Activated T-cell treated with anti-CD3 and anti-CD28 coated beads, Interleukin-2, amount 50 U/mL, for 72 hours (primary cell): Measurements from ENCODE around the gene MAP7D2. TPM values are rescaled to one million over a fixed set of nuclear protein-coding genes. Genes with fewer than 3 reads are reported as not detected.

Experiments
- ATAC-seq, 2 donors: fragments of 150-1000 bp; cut with Tn5 transposase; replicated peaks in 1 of 2; 2 replicates each; pipeline ENCODE4 v1.10.0; 2021; ENCODE audit warnings: moderate library complexity in 2 of 2, mild to moderate bottlenecking in 1 of 2
- DNase-seq, 2 donors: peaks; one replicate each; pipeline ENCODE4 v3.0.0; 2021 to 2022; ENCODE audit warnings: mixed read lengths in 1 of 2
- H3K27ac Mint-ChIP-seq: one replicate; pipeline ENCODE4 v1.8.0; 2022; ENCODE audit warnings: mild to moderate bottlenecking, moderate library complexity, mixed read lengths
- H3K27me3 Mint-ChIP-seq: one replicate; pipeline ENCODE4 v1.8.0; 2022; ENCODE audit warnings: low read depth, mixed read lengths
- H3K36me3 Mint-ChIP-seq, 2 donors: one replicate each; pipeline ENCODE4 v1.8.0; 2022; ENCODE audit warnings: mixed read lengths in 2 of 2, mild to moderate bottlenecking in 1 of 2; ENCODE audit not compliant: insufficient read depth in 2 of 2
- H3K4me1 Mint-ChIP-seq: one replicate; pipeline ENCODE4 v1.8.0; 2022; ENCODE audit warnings: low read depth, mixed read lengths
- H3K4me3 Mint-ChIP-seq, 2 donors: one replicate each; pipeline ENCODE4 v1.8.0; 2022; ENCODE audit warnings: mild to moderate bottlenecking in 2 of 2, mixed read lengths in 2 of 2, moderate library complexity in 2 of 2
- H3K9me3 Mint-ChIP-seq, 2 donors: one replicate each; pipeline ENCODE4 v1.8.0; 2022; ENCODE audit warnings: mixed read lengths in 2 of 2
- total RNA-seq, 2 donors: library from RNA; stranded (reverse); gene quantifications; one replicate each; pipeline ENCODE4 v1.2.3, GENCODE V29; 2022

Gene MAP7D2
- total RNA-seq, 2 donors from 2014 or later: 0.12 to 0.96 TPM

DNA sequence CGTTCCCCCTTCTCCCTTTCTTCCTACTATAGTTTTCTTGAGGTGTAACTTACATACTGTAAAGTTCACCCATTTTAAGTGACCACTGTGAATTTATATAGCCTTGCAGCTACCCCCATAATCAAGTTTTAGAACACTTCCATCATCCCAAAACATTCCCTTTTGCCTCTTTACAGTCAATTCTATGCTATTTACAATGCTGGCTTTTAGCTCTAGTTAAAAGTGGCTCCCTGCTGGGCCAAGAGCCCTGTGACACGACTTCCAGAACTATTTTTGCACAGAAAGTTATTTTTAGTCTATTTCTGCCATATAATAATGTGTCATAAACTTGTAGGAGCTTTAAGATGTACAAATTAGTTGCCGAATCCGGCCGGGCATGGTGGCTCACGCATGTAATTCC, 26.9 kb downstream of the MAP7D2 start:
- peaks cover 10% of the 10 kb centered on the region for H3K27me3 Mint-ChIP-seq
- no peaks in the 10 kb centered on the region for H3K36me3 Mint-ChIP-seq
- ATAC-seq (no peak), DNase-seq (no peak)
- no peaks in the 10 kb centered on the region for H3K4me1 Mint-ChIP-seq
- no peak overlapping the region for H3K4me3 Mint-ChIP-seq
- H3K27ac Mint-ChIP-seq: no peak overlapping the region
- H3K9me3 Mint-ChIP-seq: no peaks in the 10 kb centered on the region

DNA sequence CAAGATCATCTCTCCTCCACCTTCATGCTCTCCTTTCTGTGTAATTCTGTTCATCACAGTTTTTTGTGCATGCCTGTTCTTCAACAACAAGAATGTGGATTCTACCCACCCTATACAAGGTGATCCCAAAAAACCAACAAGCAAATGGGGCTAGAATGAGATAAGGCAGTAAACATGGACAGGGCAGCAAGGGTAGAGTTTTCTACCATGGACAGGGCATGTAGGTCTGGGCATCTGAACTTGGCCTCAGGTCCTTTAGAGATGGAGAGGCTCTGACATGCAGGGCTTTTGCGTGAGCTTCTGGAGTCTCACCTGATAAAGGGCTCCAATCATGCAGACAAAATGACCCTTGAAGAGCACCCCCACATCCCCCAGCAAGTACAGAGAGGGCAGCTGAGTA, 36.4 kb downstream of the MAP7D2 start:
- no peak overlapping the region for H3K27ac Mint-ChIP-seq
- H3K36me3 Mint-ChIP-seq: no peaks in the 10 kb centered on the region
- H3K4me1 Mint-ChIP-seq: no peaks in the 10 kb centered on the region
- no peak for ATAC-seq
- DNase-seq: no peak
- H3K9me3 Mint-ChIP-seq: no peaks in the 10 kb centered on the region
- no peak overlapping the region for H3K4me3 Mint-ChIP-seq
- no peaks in the 10 kb centered on the region for H3K27me3 Mint-ChIP-seq

DNA sequence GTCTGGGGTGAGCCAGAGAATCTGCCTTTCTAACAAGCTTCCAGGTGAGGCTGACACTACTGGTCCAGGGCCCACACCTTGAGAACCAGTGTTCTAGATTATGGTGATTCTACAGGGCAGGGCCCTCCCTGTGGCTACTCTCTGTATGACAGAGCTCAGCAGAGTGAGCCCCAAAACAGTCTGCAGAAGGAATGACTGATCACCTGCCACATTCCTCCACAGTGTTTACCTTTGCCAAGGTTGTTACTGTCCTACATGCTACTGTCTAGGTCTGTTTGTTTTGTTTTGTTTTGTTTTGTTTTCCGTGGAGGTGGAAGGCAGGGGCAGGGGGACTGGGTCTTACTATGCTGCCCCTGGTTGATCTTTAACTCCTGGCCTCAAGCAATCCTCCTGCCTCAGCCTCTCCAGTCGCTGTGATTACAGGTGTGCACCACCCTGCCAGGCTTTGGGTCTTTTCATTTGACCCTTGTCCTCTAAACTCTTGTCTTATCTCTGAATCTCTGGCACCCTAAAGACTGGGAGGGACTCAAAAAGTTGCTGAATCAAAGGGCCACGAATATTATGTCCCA, 45.1 kb downstream of the MAP7D2 start:
- H3K27ac Mint-ChIP-seq: no peak overlapping the region
- DNase-seq (no peak), ATAC-seq (no peak)
- peaks cover 7% of the 10 kb centered on the region for H3K27me3 Mint-ChIP-seq
- H3K4me3 Mint-ChIP-seq: no peak overlapping the region
- H3K4me1 Mint-ChIP-seq: peaks cover 6% of the 10 kb centered on the region
- no peaks in the 10 kb centered on the region for H3K9me3 Mint-ChIP-seq
- no peaks in the 10 kb centered on the region for H3K36me3 Mint-ChIP-seq

DNA sequence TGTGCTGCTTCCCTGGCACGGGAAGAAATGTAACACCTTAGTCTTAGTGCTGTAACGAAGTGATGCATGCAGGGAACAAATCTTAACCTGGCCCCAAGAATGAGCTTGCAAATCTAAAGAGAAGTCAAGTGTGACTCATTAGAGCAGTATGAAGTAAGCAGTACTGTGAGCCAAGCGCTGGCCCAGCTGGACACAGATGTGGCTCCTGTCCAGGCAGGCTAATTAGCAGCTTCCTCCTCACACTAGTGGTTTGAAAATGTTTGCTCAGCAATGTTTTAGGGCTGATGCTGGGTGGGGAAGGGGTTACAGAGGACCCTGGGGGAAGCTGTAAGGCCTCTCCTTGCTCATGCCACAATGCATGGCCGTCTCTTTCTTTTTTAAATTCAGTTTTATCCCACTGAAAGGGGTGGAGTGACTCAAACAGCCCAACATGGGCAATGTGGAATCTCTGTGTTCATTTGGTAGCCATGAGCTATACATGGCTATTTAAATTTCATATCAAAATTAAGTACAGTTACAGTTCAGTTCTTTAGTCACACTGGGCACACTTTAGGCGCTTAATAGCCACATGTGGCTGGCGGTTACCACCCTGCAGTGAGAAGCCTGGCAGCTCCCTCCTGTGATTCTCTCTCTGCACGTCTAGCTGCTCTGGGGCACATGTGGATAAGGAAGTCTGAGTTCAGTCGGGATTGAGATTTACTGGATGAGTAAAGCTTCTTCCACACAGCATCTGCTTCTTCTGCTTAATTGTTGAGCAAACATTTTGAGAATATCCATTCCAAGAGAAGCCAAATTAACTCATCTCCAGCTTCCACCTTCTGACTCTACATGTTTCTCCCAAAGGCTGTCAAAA, 48.8 kb downstream of the MAP7D2 start:
- H3K27ac Mint-ChIP-seq: no peak overlapping the region
- H3K9me3 Mint-ChIP-seq: no peaks in the 10 kb centered on the region
- H3K4me3 Mint-ChIP-seq: no peak overlapping the region
- peaks cover 8% of the 10 kb centered on the region for H3K4me1 Mint-ChIP-seq
- H3K27me3 Mint-ChIP-seq: peaks cover 7% of the 10 kb centered on the region
- ATAC-seq (no peak), DNase-seq (no peak)
- H3K36me3 Mint-ChIP-seq: no peaks in the 10 kb centered on the region

DNA sequence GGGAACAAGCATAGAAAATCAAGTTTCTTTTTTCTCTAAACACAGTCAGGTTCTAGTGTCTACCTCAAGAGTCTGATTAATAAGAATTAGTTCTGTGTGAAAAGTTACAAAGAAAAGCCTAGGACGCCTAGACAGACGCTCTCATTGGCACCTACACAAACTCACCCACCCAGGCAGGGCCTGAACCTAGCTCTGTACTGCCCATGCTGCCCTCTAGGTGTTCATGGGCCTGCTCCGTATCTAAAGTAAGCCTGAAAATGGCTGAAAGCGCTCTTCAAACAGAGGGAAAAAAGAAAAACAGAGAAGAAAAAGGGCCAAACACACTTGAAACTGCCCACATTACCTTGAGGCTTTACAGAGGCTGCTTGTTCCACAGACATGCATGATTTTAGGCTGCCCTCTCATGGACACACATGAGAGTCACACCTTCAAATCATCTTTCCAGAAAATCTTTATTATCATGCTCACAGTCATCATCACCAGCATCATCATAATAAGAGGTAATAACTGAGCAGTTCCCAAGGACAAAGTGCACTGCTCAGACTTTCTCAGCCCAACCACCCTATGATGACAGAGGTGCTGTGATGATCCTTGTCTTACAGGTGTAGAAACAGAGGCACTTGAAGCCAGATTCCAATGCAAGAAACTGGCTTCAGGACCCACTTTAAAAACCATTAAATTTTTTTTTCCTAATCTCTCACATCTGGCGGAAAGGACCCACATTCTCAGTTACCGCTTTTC, 49.6 kb downstream of the MAP7D2 start:
- peak; percentile 2 to 29 for DNase-seq
- Mint-ChIP-seq H3K27ac (no peak overlapping the region), H3K9me3 (no peaks in the 10 kb centered on the region), H3K4me1 (peaks cover 8% of the 10 kb centered on the region), H3K4me3 (no peak overlapping the region), H3K36me3 (no peaks in the 10 kb centered on the region), H3K27me3 (peaks cover 7% of the 10 kb centered on the region)
- peak; percentile 56 to 73 for ATAC-seq

DNA sequence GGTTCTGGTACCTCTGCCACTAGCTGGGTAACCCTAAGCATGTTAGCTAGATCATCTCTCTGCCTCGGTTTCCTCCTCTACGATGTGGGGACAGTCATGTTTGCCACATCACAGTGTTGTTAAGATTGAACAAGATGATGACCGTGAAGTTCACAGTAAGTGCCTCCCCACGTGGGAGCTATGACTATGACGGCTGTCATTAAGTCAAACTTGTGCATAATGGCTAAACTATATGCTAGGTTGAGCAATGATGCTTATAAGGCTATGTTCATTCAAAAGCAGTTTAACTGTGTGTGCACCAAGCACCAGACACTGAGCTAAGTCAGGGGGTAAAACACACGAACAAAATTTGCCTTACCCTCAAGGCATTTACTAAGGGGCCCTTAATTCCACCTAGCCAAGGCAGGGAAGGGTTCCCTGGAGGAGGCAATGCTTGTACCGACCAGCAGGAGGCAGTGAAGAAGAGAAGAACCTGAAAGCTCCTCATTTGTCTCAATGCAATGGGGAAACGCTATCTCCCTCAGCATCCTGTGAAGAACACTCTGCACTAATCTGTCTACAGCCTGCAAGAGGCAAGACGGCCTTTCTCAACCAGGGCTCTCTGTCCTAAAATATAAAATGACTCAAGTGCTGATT, 52.9 kb downstream of the MAP7D2 start:
- Mint-ChIP-seq H3K4me3 (no peak overlapping the region), H3K36me3 (no peaks in the 10 kb centered on the region), H3K27me3 (peaks cover 12% of the 10 kb centered on the region), H3K4me1 (peaks cover 15% of the 10 kb centered on the region), H3K9me3 (no peaks in the 10 kb centered on the region), H3K27ac (no peak overlapping the region)
- ATAC-seq: no peak
- DNase-seq: peak in 1 of 2 donors; percentile 2

DNA sequence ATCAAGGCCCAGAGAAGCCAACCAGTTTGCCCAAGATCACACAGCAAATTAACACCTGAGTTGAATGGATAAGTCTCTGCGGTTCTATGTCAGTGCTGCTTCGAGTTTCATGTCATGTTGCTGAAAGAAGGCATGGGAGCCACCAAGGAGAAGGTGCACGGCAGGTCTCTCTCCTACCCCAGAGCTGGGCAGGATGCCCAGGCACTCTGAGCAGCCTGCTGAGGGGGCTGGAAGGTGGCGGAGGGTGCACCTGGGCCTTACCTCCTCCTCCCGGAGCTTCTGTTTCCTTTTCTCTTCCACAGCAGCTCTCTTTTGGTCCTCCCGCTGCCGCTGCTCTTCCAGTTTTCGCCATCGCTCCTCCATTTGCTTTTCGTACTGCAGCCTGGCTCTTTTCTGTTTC, 53.6 kb downstream of the MAP7D2 start:
- Mint-ChIP-seq H3K36me3 (no peaks in the 10 kb centered on the region), H3K4me3 (no peak overlapping the region), H3K27me3 (peaks cover 10% of the 10 kb centered on the region), H3K27ac (no peak overlapping the region), H3K9me3 (no peaks in the 10 kb centered on the region), H3K4me1 (peaks cover 15% of the 10 kb centered on the region)
- no peak for DNase-seq
- no peak for ATAC-seq

DNA sequence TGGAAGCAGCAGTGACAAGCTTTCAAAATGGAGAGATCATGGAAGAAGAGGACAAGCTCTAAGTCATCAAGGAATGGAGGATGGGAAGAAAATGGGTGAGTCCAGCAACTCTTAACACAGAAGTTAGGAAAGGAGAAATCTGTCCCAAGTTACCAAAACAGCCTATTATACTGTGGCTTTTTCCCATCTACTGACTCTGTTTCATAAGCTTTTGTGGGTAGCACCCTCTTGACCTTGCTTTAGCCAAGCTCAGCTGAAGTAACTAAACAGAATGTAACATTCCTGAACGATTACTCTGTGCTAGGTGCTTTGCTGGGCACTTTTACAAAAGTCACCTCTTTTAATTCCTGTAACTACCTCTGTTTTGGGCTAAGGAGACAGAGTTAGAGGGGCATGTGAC, 54.9 kb downstream of the MAP7D2 start:
- H3K27me3 Mint-ChIP-seq: peaks cover 5% of the 10 kb centered on the region
- H3K36me3 Mint-ChIP-seq: no peaks in the 10 kb centered on the region
- H3K4me1 Mint-ChIP-seq: peaks cover 12% of the 10 kb centered on the region
- no peak overlapping the region for H3K27ac Mint-ChIP-seq
- H3K9me3 Mint-ChIP-seq: no peaks in the 10 kb centered on the region
- no peak overlapping the region for H3K4me3 Mint-ChIP-seq
- DNase-seq (no peak), ATAC-seq (no peak)

DNA sequence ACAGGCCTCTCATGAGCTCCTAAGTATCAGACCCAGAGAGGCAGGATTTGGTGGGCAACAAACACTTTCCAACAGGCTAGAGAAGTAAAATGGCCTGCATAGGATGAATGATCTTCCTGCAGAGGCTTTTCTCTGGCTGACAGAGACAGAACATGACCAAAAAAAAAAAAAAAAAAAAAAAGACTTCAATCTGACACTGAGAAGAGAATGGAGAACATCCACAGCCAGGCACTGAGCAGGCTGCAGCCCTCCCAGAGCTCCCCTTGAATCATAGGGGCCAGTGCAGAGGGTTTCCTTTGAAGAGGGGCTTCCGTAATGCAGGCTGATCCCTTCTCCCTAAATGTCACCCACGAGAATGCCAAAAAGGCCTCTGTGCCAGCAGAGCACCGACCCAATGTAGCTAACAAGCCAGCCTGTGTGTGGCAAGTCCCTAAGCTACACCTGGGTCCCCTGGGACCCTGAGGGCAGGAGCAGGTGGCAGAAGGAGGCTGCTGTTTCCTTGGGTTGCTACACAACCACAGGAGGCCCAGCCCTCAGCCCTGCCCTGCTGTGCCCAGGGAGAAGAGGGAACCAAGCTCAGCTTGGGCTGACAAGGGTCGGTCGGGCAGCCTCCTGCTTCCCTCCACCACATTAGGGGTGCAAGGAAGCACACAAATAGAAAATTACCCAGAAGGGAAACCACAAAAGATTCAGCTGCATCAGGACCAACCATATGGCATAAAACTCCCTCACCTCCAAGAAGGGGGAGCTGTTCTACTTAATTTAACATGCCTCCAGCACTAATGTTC, 55.6 kb downstream of the MAP7D2 start:
- H3K4me1 Mint-ChIP-seq: peaks cover 8% of the 10 kb centered on the region
- peaks cover 5% of the 10 kb centered on the region for H3K27me3 Mint-ChIP-seq
- H3K9me3 Mint-ChIP-seq: no peaks in the 10 kb centered on the region
- H3K36me3 Mint-ChIP-seq: no peaks in the 10 kb centered on the region
- H3K27ac Mint-ChIP-seq: no peak overlapping the region
- DNase-seq (no peak), ATAC-seq (peak in 1 of 2 donors; percentile 18)
- H3K4me3 Mint-ChIP-seq: no peak overlapping the region

DNA sequence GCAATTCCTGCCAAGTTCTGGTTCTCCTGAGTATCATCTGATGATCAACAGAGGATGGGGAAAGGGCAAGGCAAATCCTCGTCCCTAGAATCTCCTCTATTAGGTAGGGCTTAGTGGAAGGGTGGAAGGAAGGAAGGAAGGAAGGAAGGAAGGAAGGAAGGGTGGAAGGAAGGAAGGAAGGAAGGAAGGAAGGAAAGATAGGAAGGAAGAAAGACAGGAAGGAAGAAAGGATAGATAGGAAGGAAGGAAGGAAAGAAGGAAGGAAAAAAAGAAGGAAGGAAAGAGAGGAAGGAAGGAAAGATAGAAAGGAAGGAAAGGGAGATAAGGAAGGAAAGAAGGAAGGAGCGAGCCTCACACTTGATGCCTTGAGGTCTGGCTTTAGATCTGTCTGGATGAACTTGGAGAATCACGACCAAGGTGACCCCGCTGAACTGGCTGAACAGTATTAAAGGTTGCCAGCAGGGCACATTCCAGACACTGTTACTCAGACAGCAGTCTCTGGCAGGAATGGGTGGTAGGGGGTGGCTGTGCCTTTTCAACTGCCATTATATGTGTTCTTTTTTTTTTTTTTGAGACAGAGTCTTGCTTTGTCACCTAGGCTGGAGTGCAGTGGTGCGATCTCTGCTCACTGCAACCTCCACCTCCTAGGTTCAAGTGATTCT, 57.1 kb downstream of the MAP7D2 start:
- no peaks in the 10 kb centered on the region for H3K36me3 Mint-ChIP-seq
- no peaks in the 10 kb centered on the region for H3K9me3 Mint-ChIP-seq
- H3K4me1 Mint-ChIP-seq: peaks cover 8% of the 10 kb centered on the region
- no peak overlapping the region for H3K4me3 Mint-ChIP-seq
- ATAC-seq: no peak
- no peak for DNase-seq
- peaks cover 5% of the 10 kb centered on the region for H3K27me3 Mint-ChIP-seq
- no peak overlapping the region for H3K27ac Mint-ChIP-seq

DNA sequence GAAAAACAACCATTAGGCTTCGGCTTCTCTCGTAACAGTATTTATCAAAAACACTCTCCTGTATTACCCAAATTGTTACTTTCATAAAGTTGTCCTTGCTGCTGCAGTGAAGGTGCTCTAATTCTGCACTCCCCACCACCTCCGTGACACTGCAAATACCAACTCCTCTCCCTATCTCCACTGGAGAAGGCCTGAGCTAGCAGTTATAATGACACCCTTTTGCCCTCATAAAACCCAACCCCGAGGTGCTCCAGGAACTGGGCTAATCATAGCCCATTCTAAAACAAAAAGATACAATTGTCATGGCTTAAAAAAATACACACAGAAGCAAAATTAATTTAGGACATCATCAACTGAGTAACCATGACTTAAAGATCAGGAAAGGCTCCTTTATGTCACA, 59.2 kb downstream of the MAP7D2 start:
- H3K27ac Mint-ChIP-seq: no peak overlapping the region
- no peak overlapping the region for H3K4me3 Mint-ChIP-seq
- H3K9me3 Mint-ChIP-seq: no peaks in the 10 kb centered on the region
- DNase-seq (no peak), ATAC-seq (no peak)
- H3K27me3 Mint-ChIP-seq: peaks cover 5% of the 10 kb centered on the region
- no peaks in the 10 kb centered on the region for H3K36me3 Mint-ChIP-seq
- H3K4me1 Mint-ChIP-seq: peaks cover 8% of the 10 kb centered on the region

DNA sequence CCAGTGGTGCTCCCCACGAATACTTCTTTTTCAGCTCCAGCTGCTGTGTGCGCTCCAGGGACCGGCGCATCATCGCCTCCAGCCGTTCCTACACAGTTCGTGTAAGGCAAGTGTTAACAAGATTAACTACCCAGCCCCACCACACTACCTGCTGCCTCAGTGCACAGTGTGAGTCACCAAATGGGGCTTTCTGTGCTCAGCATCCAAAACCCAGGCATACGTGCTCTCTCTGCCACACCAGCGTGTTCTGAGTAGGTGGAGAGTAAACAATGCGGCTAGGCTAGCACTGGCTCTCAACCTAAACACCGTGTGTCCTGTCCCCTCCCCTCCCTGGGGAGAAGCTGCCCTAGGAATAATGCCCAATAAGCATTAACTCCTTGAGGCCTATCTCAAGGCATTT, 60.0 kb downstream of the MAP7D2 start:
- Mint-ChIP-seq H3K36me3 (no peaks in the 10 kb centered on the region), H3K4me3 (no peak overlapping the region), H3K27me3 (peaks cover 5% of the 10 kb centered on the region), H3K27ac (no peak overlapping the region), H3K4me1 (peaks cover 3% of the 10 kb centered on the region), H3K9me3 (no peaks in the 10 kb centered on the region)
- DNase-seq (peak; percentile 1 to 6), ATAC-seq (peak; percentile 42 to 51)
